ENCODE data around the gene JARID2. TPM values are rescaled to one million over a fixed set of nuclear protein-coding genes. Genes with fewer than 3 reads are reported as not detected.

JARID2 gene
- total and polyA plus RNA-seq, 7 donors, result 1.8 to 7.8 (median 6.1) TPM

- DNase-seq, result peak; percentile 51
- WGBS, 2 donors, result 96% methylated on average over 29 of the region's 29 CpGs
- H3K4me3 ChIP-seq, result no peak overlapping the region
- intact Hi-C loops (cut with DNase I), result no loop called here
- H3K36me3 ChIP-seq, result peaks cover 7 to 80% (median 27%) of the 10 kb centered on the region in 4 donors
- no peaks in the 10 kb centered on the region for H3K27me3 ChIP-seq
- no peaks in the 10 kb centered on the region for H3K9me3 ChIP-seq
- no peak for TF ChIP-seq POLR2A (IDR thresholded peaks at IDR 0.05)
- H3K4me1 ChIP-seq, result peaks cover 0 to 5% (median 2%) of the 10 kb centered on the region in 4 donors
- no peak overlapping the region for H3K27ac ChIP-seq
Measured at GRCh38 chr6:15516923-15517560, 271.2 kb downstream of the JARID2 start.

- Histone ChIP-seq H3K27ac (no peak overlapping the region), H3K9me3 (no peaks in the 10 kb centered on the region), H3K36me3 (peaks cover 7 to 80% (median 22%) of the 10 kb centered on the region in 4 donors), H3K4me3 (no peak overlapping the region), H3K27me3 (no peaks in the 10 kb centered on the region), H3K4me1 (peaks cover 0 to 8% (median 3%) of the 10 kb centered on the region in 4 donors)
- DNase-seq, result peak; percentile 56
- 95 to 97% methylated on average over 11 of the region's 11 CpGs for WGBS, 2 donors
- TF ChIP-seq POLR2A (IDR thresholded peaks at IDR 0.05) (no peak), CTCF (IDR thresholded peaks at IDR 0.05) (no peak), POLR2AphosphoS5 (IDR thresholded peaks at IDR 0.05) (no peak), EP300 (IDR thresholded peaks at IDR 0.05) (no peak)
- intact Hi-C loops (cut with DNase I), result no loop called here
Measured at GRCh38 chr6:15517600-15517999, 271.7 kb downstream of the JARID2 start.

DNA sequence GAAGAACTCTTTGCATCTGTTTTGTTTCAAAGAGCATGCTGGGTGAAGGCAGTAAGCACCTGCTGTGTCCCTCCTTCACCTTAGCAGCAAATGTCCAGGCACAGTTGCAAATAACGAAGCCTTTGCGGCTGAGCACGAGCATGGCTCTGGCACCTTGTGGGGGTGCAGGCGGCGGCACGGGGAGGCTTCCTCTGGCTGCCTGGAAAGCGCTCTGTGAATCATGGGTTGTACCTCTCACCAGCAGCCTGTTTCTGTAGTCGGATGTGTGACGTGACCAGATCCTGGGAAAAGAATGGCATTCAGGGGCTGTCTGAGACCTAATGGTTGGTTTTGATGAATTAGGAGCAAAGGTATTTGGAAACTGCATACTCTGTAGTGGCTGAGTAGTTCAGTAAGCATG is 272.2 kb downstream of the JARID2 start:
- Histone ChIP-seq H3K36me3 (peaks cover 7 to 80% (median 19%) of the 10 kb centered on the region in 4 donors), H3K9me3 (no peaks in the 10 kb centered on the region), H3K4me1 (peaks cover 0 to 8% (median 3%) of the 10 kb centered on the region in 4 donors), H3K27ac (no peak overlapping the region), H3K4me3 (no peak overlapping the region), H3K27me3 (no peaks in the 10 kb centered on the region)
- 97 to 98% methylated on average over 9 of the region's 9 CpGs for WGBS, 2 donors
- intact Hi-C loops (cut with DNase I), result no loop called here
- TF ChIP-seq POLR2AphosphoS5 (IDR thresholded peaks at IDR 0.05) (no peak), POLR2A (IDR thresholded peaks at IDR 0.05) (no peak), EP300 (IDR thresholded peaks at IDR 0.05) (no peak), CTCF (IDR thresholded peaks at IDR 0.05) (no peak)
- peak; percentile 25 for DNase-seq

DNA sequence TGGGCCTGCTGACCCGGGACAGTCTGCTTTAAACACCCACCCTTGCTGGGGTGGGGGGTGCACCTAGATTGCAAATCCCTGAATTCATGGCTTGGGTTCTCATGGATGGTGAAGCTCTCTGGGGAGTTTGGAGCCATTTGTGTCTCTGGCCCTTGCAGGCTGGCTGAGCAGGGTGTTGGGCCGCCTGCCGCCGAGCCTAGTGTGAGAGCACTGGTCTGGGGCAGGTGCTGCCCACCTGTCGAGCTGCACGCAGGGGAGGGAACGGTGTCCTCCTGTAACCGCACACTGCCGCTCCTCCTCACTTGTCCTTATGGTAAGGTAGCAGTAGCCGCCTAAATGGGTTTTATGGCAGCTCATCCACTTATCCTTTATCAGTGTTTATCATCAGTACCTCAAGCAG is 273.0 kb downstream of the JARID2 start:
- 95 to 96% methylated on average over 10 of the region's 10 CpGs for WGBS, 2 donors
- H3K36me3 ChIP-seq, result peaks cover 7 to 80% (median 19%) of the 10 kb centered on the region in 4 donors

GRCh38 chr6:15519681-15520080 is 273.8 kb downstream of the JARID2 start:
- H3K4me3 ChIP-seq, result no peak overlapping the region
- peak; percentile 34 for DNase-seq
- H3K27ac ChIP-seq, result no peak overlapping the region
- H3K27me3 ChIP-seq, result no peaks in the 10 kb centered on the region
- peaks cover 0 to 8% (median 3%) of the 10 kb centered on the region in 4 donors for H3K4me1 ChIP-seq
- peaks cover 7 to 80% (median 18%) of the 10 kb centered on the region in 4 donors for H3K36me3 ChIP-seq
- TF ChIP-seq CTCF (IDR thresholded peaks at IDR 0.05) (no peak), POLR2AphosphoS5 (IDR thresholded peaks at IDR 0.05) (no peak), POLR2A (IDR thresholded peaks at IDR 0.05) (no peak), EP300 (IDR thresholded peaks at IDR 0.05) (no peak)
- 82 to 91% methylated on average over 6 of the region's 6 CpGs for WGBS, 2 donors
- H3K9me3 ChIP-seq, result no peaks in the 10 kb centered on the region
- intact Hi-C loops (cut with DNase I), result no loop called here

More for the DNA sequence above, 273.0 kb downstream of the JARID2 start:
- TF ChIP-seq CTCF (IDR thresholded peaks at IDR 0.05) (no peak), EP300 (IDR thresholded peaks at IDR 0.05) (no peak), POLR2AphosphoS5 (IDR thresholded peaks at IDR 0.05) (no peak), POLR2A (IDR thresholded peaks at IDR 0.05) (no peak)
- H3K4me1 ChIP-seq, result peaks cover 0 to 8% (median 3%) of the 10 kb centered on the region in 4 donors
- H3K27ac ChIP-seq, result no peak overlapping the region
- intact Hi-C loops (cut with DNase I), result no loop called here
- no peaks in the 10 kb centered on the region for H3K27me3 ChIP-seq
- no peak overlapping the region for H3K4me3 ChIP-seq
- no peaks in the 10 kb centered on the region for H3K9me3 ChIP-seq
- DNase-seq, result peak; percentile 29

Measured in sigmoid colon (tissue), 7 donors.